ENCODE data around the gene EMX1. TPM values are rescaled to one million over a fixed set of nuclear protein-coding genes. Genes with fewer than 3 reads are reported as not detected.

Gene EMX1
- total RNA-seq, 1 donor from 2014 or later: not detected

DNA sequence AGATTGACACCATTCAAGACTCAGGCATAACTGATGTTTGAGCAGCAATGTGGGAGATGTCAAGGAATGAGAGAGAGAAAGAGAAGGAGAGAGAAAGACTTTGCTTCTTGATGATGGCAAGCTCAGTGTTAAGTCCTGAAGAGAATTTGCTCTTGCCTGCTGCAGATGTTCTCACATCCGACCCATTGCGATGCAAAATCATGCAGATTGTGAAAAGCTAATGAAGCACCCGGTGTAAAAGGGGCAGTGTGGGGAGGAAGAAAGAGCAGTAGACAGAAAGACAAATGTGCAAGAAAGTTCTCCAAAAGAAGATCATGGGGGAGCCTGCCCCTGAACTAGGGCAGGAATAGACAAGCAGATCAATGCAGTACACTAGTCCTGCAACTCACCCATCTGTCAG, 57.7 kb downstream of the EMX1 start:
- Mint-ChIP-seq H3K36me3 (ENCODE audit: low read depth) (no peaks in the 10 kb centered on the region), H3K4me1 (ENCODE audit: low read depth) (peaks cover under 1% of the 10 kb centered on the region), H3K9me3 (no peaks in the 10 kb centered on the region), H3K27me3 (ENCODE audit: low read depth) (peaks cover 5% of the 10 kb centered on the region), H3K27ac (no peak overlapping the region), H3K4me3 (ENCODE audit: low read depth) (no peak overlapping the region)
- intact Hi-C loops (cut with micrococcal nuclease): no loop called here
- no peak for DNase-seq (ENCODE audit: low spot score)

DNA sequence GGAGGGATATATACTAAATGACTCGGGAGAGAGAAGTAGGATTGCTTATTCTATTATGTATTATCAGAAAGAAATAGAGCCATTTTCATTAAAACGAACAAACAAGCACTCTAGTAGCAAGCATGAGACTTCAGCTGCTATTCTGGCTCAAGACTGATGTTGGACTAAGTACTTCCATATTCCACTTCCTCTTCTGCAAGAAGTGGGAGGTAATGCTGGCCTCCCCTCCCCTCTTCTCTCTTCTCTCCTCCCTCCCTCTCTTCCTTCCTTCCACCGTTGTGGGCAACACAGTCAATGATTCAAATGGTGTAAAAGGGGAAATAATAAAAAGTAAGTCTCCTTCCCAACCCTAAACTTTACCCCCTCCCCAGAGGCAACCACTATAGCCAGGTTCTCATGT, 62.6 kb downstream of the EMX1 start:
- no peak for DNase-seq (ENCODE audit: low spot score)
- H3K27ac Mint-ChIP-seq: no peak overlapping the region
- intact Hi-C loops (cut with micrococcal nuclease): no loop called here
- H3K27me3 Mint-ChIP-seq (ENCODE audit: low read depth): peaks cover 2% of the 10 kb centered on the region
- no peaks in the 10 kb centered on the region for H3K9me3 Mint-ChIP-seq
- no peaks in the 10 kb centered on the region for H3K36me3 Mint-ChIP-seq (ENCODE audit: low read depth)
- no peak overlapping the region for H3K4me3 Mint-ChIP-seq (ENCODE audit: low read depth)
- peaks cover 1% of the 10 kb centered on the region for H3K4me1 Mint-ChIP-seq (ENCODE audit: low read depth)

DNA sequence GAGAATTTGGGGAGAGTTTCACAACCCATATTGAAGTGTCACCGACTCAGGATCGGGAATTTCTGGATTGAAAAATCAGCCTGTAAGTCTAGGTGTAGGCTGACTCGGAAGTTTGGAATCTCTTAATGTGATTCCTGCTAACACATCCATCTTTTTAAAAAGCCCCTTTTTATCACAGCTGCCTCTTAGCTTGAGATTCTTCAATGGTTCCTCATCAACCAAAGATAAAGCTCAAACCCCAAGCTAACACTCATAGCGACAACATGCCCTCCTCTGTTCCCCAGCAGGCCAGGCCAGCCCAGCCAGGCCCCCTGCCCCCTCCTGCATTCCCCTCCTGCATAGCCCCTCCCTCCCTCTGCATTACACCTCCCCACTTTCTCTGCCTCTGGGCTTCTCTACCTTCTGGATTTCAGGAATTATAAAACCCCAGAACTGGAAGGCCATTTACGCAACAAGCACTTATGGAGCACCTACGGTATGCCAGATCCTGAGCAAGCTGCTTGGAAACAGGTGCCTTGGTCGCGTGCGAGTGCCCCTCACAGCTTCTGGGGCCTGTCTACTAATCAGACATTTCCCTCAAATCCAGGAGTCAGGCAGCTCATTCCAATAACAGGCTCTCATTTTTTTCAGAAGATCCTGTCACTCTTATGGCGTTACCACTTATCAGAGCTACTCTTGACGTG, 63.4 kb downstream of the EMX1 start:
- H3K4me3 Mint-ChIP-seq (ENCODE audit: low read depth): no peak overlapping the region
- intact Hi-C loops (cut with micrococcal nuclease): no loop called here

DNA sequence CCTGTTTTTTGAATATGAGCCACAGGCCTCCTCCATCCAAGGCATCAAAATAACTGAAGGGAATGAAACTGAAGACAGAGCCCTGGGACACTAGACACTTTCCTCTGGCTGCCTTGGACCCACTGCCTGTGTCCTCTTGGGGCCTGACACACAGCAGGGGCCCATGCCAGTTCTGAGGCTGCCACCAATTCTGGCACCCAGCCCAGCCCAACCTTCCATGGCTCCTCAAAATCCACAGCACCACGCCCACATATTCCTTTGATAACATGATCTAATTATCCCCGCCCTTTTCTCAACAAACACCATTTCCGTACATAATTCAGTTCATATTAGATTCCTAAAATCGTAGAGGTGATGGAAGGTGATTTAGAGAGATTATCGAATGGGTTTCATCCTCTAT, 64.2 kb downstream of the EMX1 start:
- peaks cover 1% of the 10 kb centered on the region for H3K4me1 Mint-ChIP-seq (ENCODE audit: low read depth)
- no peaks in the 10 kb centered on the region for H3K9me3 Mint-ChIP-seq
- no peak overlapping the region for H3K27ac Mint-ChIP-seq
- DNase-seq (ENCODE audit: low spot score): no peak
- intact Hi-C loops (cut with micrococcal nuclease): no loop called here
- H3K4me3 Mint-ChIP-seq (ENCODE audit: low read depth): no peak overlapping the region
- H3K36me3 Mint-ChIP-seq (ENCODE audit: low read depth): no peaks in the 10 kb centered on the region
- H3K27me3 Mint-ChIP-seq (ENCODE audit: low read depth): no peaks in the 10 kb centered on the region

More for the DNA sequence above, 63.4 kb downstream of the EMX1 start:
- H3K36me3 Mint-ChIP-seq (ENCODE audit: low read depth): no peaks in the 10 kb centered on the region
- H3K9me3 Mint-ChIP-seq: no peaks in the 10 kb centered on the region
- peaks cover 1% of the 10 kb centered on the region for H3K4me1 Mint-ChIP-seq (ENCODE audit: low read depth)
- H3K27ac Mint-ChIP-seq: no peak overlapping the region
- DNase-seq (ENCODE audit: low spot score): no peak
- H3K27me3 Mint-ChIP-seq (ENCODE audit: low read depth): no peaks in the 10 kb centered on the region

DNA sequence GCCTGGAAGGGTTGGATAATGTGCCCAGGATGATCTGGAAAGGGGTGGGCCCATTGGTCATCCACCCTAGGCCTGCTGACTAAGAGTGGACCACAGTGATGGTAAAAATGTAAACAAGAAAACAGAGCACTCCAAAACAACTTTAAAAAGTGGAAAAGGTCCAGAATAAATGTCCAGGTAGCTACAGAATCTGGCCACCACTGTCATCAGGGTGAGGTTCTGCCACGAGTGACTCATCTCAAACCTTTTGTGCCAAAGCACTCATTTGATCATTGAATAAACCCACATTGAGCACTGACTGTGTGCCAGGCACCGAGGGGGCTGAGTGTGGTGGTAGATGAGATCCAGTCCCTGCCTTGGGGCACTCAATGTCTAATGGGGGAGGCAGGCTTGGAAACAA, 64.9 kb downstream of the EMX1 start:
- H3K9me3 Mint-ChIP-seq: no peaks in the 10 kb centered on the region
- intact Hi-C loops (cut with micrococcal nuclease): no loop called here

DNA sequence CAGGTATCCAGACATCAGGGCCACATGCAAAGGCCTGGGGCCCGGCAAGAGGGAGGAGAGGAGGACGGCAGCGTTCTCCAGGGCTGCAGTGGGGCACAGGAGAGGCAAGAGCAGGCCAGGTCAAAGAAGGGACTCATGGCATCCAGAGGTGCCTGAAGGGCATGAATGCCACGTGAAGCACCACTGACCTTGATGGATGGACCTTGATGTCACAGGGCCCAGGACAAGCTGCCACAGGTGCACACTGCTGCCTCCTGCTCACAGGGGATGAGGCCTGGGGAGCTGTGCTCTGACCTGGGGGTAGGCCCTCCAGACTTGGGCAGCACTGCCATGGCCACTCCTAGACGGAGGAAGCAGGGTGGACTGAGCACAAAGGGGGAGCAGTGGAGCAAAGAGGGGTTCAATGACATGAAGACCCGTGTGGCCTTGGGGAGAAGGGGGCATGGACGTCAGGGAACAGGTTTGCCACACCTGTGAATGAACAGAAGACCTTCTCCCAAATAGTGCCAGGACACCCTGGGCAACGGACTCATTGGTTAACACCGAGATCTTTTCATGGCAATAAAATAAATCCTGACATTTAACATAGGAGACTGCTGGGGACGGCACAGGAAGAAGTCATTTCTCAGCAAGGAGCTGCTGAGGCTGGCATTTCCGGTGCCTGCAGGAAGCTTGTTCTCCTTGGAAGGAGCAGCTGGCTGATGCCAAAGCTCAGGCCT, 65.6 kb downstream of the EMX1 start:
- no peaks in the 10 kb centered on the region for H3K36me3 Mint-ChIP-seq (ENCODE audit: low read depth)
- H3K4me3 Mint-ChIP-seq (ENCODE audit: low read depth): no peak overlapping the region
- no peaks in the 10 kb centered on the region for H3K27me3 Mint-ChIP-seq (ENCODE audit: low read depth)
- no peak for DNase-seq (ENCODE audit: low spot score)
- peaks cover 1% of the 10 kb centered on the region for H3K4me1 Mint-ChIP-seq (ENCODE audit: low read depth)
- intact Hi-C loops (cut with micrococcal nuclease): no loop called here
- H3K27ac Mint-ChIP-seq: no peak overlapping the region
- H3K9me3 Mint-ChIP-seq: no peaks in the 10 kb centered on the region

More for the DNA sequence above, 64.9 kb downstream of the EMX1 start:
- Mint-ChIP-seq H3K4me3 (ENCODE audit: low read depth) (no peak overlapping the region), H3K27me3 (ENCODE audit: low read depth) (no peaks in the 10 kb centered on the region), H3K36me3 (ENCODE audit: low read depth) (no peaks in the 10 kb centered on the region), H3K4me1 (ENCODE audit: low read depth) (peaks cover 1% of the 10 kb centered on the region), H3K27ac (no peak overlapping the region)
- DNase-seq (ENCODE audit: low spot score): no peak

DNA sequence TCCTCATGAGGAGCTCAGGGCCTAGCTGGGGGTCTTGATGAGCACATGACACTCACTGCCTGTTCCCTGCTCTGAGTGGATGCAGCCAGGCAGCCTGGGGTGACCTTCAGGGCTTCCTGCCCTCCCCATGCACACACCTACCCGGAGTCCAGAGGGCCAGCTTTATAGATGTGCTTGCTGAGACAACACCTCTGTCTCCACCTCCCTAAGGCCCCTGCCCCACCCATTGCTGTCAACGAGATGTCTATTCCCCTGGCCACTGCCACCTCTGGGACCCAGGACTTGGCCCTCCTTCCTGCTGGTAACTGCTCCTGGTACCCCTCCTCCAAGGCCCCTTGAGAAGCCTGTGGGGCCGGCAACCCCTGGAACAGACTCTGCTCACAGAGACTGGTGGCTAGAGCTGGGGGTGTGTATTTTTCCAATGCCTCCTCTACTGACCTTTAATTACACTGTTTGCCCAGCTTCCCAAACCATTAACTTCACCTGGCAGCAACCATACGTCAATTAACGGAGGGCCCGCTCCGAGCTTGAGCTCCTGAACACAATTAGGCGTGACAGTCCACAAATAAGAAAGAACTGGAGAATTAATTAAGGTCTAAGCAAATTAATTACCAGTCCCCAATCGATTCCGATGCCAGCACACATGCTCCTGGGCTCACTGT, 66.3 kb downstream of the EMX1 start:
- no peak for DNase-seq (ENCODE audit: low spot score)
- Mint-ChIP-seq H3K4me1 (ENCODE audit: low read depth) (peaks cover 1% of the 10 kb centered on the region), H3K4me3 (ENCODE audit: low read depth) (no peak overlapping the region), H3K36me3 (ENCODE audit: low read depth) (no peaks in the 10 kb centered on the region), H3K9me3 (no peaks in the 10 kb centered on the region), H3K27me3 (ENCODE audit: low read depth) (no peaks in the 10 kb centered on the region), H3K27ac (no peak overlapping the region)
- intact Hi-C loops (cut with micrococcal nuclease): no loop called here

DNA sequence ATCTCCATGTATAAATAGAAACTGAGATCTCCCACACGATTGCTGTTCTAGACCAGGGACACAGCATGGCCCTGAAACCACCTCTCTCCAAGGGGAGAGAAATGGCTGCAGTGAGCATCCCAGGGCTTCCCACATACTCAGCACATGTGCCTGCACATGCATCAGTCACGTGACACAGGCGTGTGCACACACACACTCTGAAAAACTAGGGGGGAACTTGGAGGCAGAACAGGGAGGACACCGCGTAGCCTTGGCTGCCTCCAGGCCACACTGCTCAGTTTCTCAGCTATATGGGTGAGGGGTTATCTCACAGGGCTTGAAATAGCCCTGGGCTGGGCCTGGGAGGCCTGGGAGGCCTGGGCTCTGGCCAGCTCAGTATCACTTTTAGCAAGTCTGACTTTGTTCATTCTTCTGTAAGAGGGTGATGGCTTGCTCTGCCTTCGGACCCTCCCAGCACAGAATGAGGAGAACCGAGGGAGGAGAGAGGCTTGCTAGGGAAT, 66.9 kb downstream of the EMX1 start:
- H3K36me3 Mint-ChIP-seq (ENCODE audit: low read depth): no peaks in the 10 kb centered on the region
- H3K27ac Mint-ChIP-seq: no peak overlapping the region

More for the DNA sequence above, 66.9 kb downstream of the EMX1 start:
- Mint-ChIP-seq H3K4me3 (ENCODE audit: low read depth) (no peak overlapping the region), H3K4me1 (ENCODE audit: low read depth) (peaks cover 1% of the 10 kb centered on the region), H3K27me3 (ENCODE audit: low read depth) (no peaks in the 10 kb centered on the region), H3K9me3 (no peaks in the 10 kb centered on the region)
- DNase-seq (ENCODE audit: low spot score): no peak
- intact Hi-C loops (cut with micrococcal nuclease): no loop called here

Other genes starting within 250 kb of the EMX1 start
- gene EXOC6B, start 91.5 kb upstream of the EMX1 start, total RNA-seq: 9.3 and 9.4 TPM in 2 replicates
- 9.5 and 9.9 TPM in 2 replicates for gene SPR, start 30.1 kb upstream of the EMX1 start, total RNA-seq
- 18.4 and 18.5 TPM in 2 replicates for gene SFXN5, start 154.2 kb downstream of the EMX1 start, total RNA-seq
- 10.7 and 11.7 TPM in 2 replicates for gene RAB11FIP5, start 195.4 kb downstream of the EMX1 start, total RNA-seq

Data from activated T-helper 2 cell treated with anti-CD3 and anti-CD28 coated beads, Interferon-gamma antibody, Interleukin-2, Interleukin-4, amounts not matched to agents 10 μg/mL and 5 μg/mL and 100 μg/mL, durations not matched to agents 14 hours and 24 hours and 36 hours (primary cell).